ENCODE results near the gene ZBTB16. TPM values are rescaled to one million over a fixed set of nuclear protein-coding genes. Genes with fewer than 3 reads are reported as not detected.

The ZBTB16 gene
- total RNA-seq, 1 experiment from 2014 or later, result 0.44 TPM

DNA sequence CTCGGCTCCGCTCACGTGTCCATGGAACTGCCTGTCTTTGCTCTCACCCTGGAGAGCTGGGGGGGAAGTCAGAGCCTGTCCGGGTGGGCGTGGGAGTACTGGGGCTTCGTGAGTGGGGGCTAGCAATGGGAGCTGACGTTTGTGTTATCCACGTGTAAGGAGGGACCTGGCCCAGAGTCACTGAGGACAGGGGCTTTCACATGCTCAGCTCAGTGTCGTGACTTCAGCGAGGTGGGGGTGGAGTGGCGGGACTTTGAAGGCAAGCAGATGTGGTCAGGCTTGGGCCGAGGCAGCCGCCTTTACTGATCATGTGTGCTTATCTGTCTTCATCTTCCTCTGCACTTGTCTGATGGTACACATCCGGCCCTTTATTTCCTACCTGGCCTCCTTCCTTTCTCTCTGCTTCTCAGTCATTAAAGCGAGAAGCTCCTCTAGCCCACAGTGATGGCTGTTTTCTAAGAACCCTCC is 123.6 kb downstream of the ZBTB16 start:
- CTCF ChIA-PET, result no interaction called here
- POLR2A ChIA-PET (ENCODE audit: unreplicated experiment), result no interaction called here
- Histone ChIP-seq H3F3A (ENCODE audit: insufficient read depth, low read depth) (no peaks in the 10 kb centered on the region), H3K36me3 (ENCODE audit: low read depth) (no peaks in the 10 kb centered on the region), H3K4me3 (no peak overlapping the region), H3K4me1 (replicated peaks; ENCODE audit: insufficient read depth) (no peaks in the 10 kb centered on the region), H3K9me3 (ENCODE audit: insufficient read depth, low read depth) (no peaks in the 10 kb centered on the region), H3K9me2 (ENCODE audit: insufficient read depth) (no peaks in the 10 kb centered on the region), H3K27ac (no peak overlapping the region), H4K20me1 (ENCODE audit: insufficient read depth) (0 out of 2 replicates have a peak, but pooled peaks cover 2% of the 10 kb centered on the region), H3K27me3 (ENCODE audit: insufficient read depth, low read depth) (peaks cover 93% of the 10 kb centered on the region), H2AFZ (no peak overlapping the region), H3K79me2 (ENCODE audit: low read depth) (no peaks in the 10 kb centered on the region), H3K4me2 (no peak overlapping the region)
- BruUV-seq (replicated peaks), result no TSS peak
- intact Hi-C loops (cut with micrococcal nuclease; ENCODE audit: unreplicated experiment), result no loop called here
- no peak for DNase-seq
- TF ChIP-seq EZH2 (IDR thresholded peaks at IDR 0.05; ENCODE audit: low read depth), result no peak
- no peak for TF ChIP-seq CTCF (conservative IDR thresholded peaks at IDR 0.05)

- TF ChIP-seq CTCF (conservative IDR thresholded peaks at IDR 0.05) (no peak), EZH2 (IDR thresholded peaks at IDR 0.05; ENCODE audit: low read depth) (no peak)
- no peak overlapping the region for H2AFZ ChIP-seq
- intact Hi-C loops (cut with micrococcal nuclease; ENCODE audit: unreplicated experiment), result no loop called here
- peaks cover 86% of the 10 kb centered on the region for H3K27me3 ChIP-seq (ENCODE audit: insufficient read depth, low read depth)
- H3K4me3 ChIP-seq, result no peak overlapping the region
- H3K9me3 ChIP-seq (ENCODE audit: insufficient read depth, low read depth), result no peaks in the 10 kb centered on the region
- ChIA-PET CTCF (no interaction called here), POLR2A (ENCODE audit: unreplicated experiment) (no interaction called here)
- H3K36me3 ChIP-seq (ENCODE audit: low read depth), result no peaks in the 10 kb centered on the region
- H3K79me2 ChIP-seq (ENCODE audit: low read depth), result no peaks in the 10 kb centered on the region
- no peak overlapping the region for H3K4me2 ChIP-seq
- no peak for DNase-seq
- H3K4me1 ChIP-seq (replicated peaks; ENCODE audit: insufficient read depth), result no peaks in the 10 kb centered on the region
- no peaks in the 10 kb centered on the region for H4K20me1 ChIP-seq (ENCODE audit: insufficient read depth)
- H3F3A ChIP-seq (ENCODE audit: insufficient read depth, low read depth), result no peaks in the 10 kb centered on the region
- H3K27ac ChIP-seq, result no peak overlapping the region
- H3K9me2 ChIP-seq (ENCODE audit: insufficient read depth), result no peaks in the 10 kb centered on the region
- BruUV-seq (replicated peaks), result no TSS peak
Measured at GRCh38 chr11:114185436-114185835, 125.9 kb downstream of the ZBTB16 start.

- H2AFZ ChIP-seq, result no peak overlapping the region
- H4K20me1 ChIP-seq (ENCODE audit: insufficient read depth), result no peaks in the 10 kb centered on the region
- H3K4me3 ChIP-seq, result no peak overlapping the region
- H3K79me2 ChIP-seq (ENCODE audit: low read depth), result no peaks in the 10 kb centered on the region
- H3K27me3 ChIP-seq (ENCODE audit: insufficient read depth, low read depth), result peaks cover 86% of the 10 kb centered on the region
- ChIA-PET CTCF (no interaction called here), POLR2A (ENCODE audit: unreplicated experiment) (no interaction called here)
- intact Hi-C loops (cut with micrococcal nuclease; ENCODE audit: unreplicated experiment), result no loop called here
- H3K36me3 ChIP-seq (ENCODE audit: low read depth), result no peaks in the 10 kb centered on the region
- no peak overlapping the region for H3K27ac ChIP-seq
- H3K9me2 ChIP-seq (ENCODE audit: insufficient read depth), result no peaks in the 10 kb centered on the region
- no peaks in the 10 kb centered on the region for H3F3A ChIP-seq (ENCODE audit: insufficient read depth, low read depth)
- no peak for DNase-seq
- TF ChIP-seq CTCF (conservative IDR thresholded peaks at IDR 0.05) (no peak), EZH2 (IDR thresholded peaks at IDR 0.05; ENCODE audit: low read depth) (no peak)
- no TSS peak for BruUV-seq (replicated peaks)
- no peaks in the 10 kb centered on the region for H3K4me1 ChIP-seq (replicated peaks; ENCODE audit: insufficient read depth)
- no peaks in the 10 kb centered on the region for H3K9me3 ChIP-seq (ENCODE audit: insufficient read depth, low read depth)
- H3K4me2 ChIP-seq, result no peak overlapping the region
Measured at GRCh38 chr11:114187173-114187572, 127.7 kb downstream of the ZBTB16 start.
